Activated CD4-positive, alpha-beta T cell treated with anti-CD3 and anti-CD28 coated beads, Interleukin-2, amount 10 ng/mL, durations not matched to agents 24 days and 14 days (primary cell): ENCODE data around the gene BAG3. TPM values are rescaled to one million over a fixed set of nuclear protein-coding genes. Genes with fewer than 3 reads are reported as not detected.
"Not testable (repeated sequence)": the region's sequence is repeated elsewhere in the genome, so short reads cannot be mapped to it uniquely, and the experiment has no call there.

ENCODE experiments used
- DNase-seq: peaks from one replicate; pipeline ENCODE4 v3.0.0; 2022
- H3K27ac Mint-ChIP-seq: one replicate; pipeline ENCODE4 v1.8.0; 2022; ENCODE audit warnings: mild to moderate bottlenecking, mixed read lengths
- H3K27me3 Mint-ChIP-seq: one replicate; pipeline ENCODE4 v1.8.0; 2022; ENCODE audit warnings: mixed read lengths
- H3K36me3 Mint-ChIP-seq: one replicate; pipeline ENCODE4 v1.8.0; 2022; ENCODE audit warnings: low read depth, mild to moderate bottlenecking, mixed read lengths
- H3K4me1 Mint-ChIP-seq: one replicate; pipeline ENCODE4 v1.8.0; 2021; ENCODE audit warnings: mixed read lengths
- H3K4me3 Mint-ChIP-seq: one replicate; pipeline ENCODE4 v1.8.0; 2022; ENCODE audit warnings: mild to moderate bottlenecking, moderate library complexity, mixed read lengths
- H3K9me3 Mint-ChIP-seq: one replicate; pipeline ENCODE4 v1.8.0; 2021; ENCODE audit warnings: mixed read lengths
- intact Hi-C: fragments of 100-400 bp; cut with micrococcal nuclease; formaldehyde crosslinking; loops from one replicate; pipeline ENCODE4 v1.15.1; 2023
- total RNA-seq: library from RNA; stranded (reverse); gene quantifications from 2 replicates; pipeline ENCODE4 v1.2.3, GENCODE V29; 2022

BAG3 gene
- total RNA-seq, 1 donor from 2014 or later, result 29.1 TPM

DNA sequence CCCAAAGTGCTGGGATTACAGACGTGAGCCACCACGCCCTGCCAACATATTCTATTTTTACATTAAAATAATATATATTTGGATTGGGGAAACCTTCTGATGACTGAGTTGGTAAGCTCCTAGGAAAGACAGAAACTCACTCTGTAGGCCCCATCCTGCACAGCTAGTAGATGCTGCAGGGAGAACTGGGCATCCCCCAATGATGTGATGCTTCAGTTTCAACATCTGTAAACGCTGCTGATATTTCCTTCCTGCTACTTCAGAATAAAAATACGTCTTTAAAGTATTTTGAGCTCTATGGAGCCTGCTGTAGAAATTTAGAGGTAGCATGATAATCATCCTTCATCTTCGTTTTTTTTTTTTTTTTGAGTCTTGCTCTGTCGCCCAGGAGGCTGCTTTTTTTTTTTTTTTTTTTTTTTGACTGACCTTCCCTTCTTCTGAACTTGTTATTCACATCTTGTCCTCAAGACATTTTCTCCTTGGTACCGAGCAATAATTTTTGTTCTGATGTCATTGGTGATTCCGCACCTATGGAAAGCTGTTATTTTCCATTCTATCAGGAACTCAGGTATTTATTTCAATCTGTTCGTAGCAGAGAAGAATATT, 52.8 kb downstream of the BAG3 start:
- H3K27ac Mint-ChIP-seq, result peak overlapping the region; percentile 99
- peak overlapping the region; percentile 75 for H3K4me3 Mint-ChIP-seq
- H3K9me3 Mint-ChIP-seq, result peaks cover 37% of the 10 kb centered on the region
- H3K36me3 Mint-ChIP-seq, result peaks cover 40% of the 10 kb centered on the region
- intact Hi-C loops, result loop anchor here (2.0 to 5.0 kb wide), 2 partner anchors 51 to 207 kb away; no protein-coding TSS in a partner anchor
- DNase-seq, result no peak
- no peaks in the 10 kb centered on the region for H3K27me3 Mint-ChIP-seq
- peaks cover 50% of the 10 kb centered on the region for H3K4me1 Mint-ChIP-seq

DNA sequence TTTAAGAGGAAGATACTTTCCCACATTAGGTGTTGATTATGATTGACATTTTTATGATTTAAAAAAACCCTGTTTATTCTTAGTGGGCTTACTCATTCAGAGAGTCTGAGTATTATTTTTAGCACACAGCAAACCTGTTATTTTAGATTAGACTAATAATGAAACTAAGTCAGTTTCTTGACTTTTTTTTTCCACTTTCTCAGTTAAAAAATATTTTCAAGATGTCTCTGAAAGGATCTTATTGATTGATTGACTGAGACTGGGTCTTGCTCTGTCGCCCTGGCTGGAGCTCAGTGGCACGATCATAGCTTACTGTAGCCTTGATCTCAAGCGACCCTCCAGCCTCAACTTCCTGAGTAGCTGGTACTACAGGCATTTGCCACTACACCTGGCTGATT, 54.3 kb downstream of the BAG3 start:
- Mint-ChIP-seq H3K4me1 (peaks cover 56% of the 10 kb centered on the region), H3K36me3 (peaks cover 46% of the 10 kb centered on the region), H3K9me3 (peaks cover 47% of the 10 kb centered on the region), H3K4me3 (peak overlapping the region; percentile 75), H3K27ac (peak overlapping the region; percentile 99), H3K27me3 (no peaks in the 10 kb centered on the region)
- intact Hi-C loops, result loop anchor here (1.0 to 5.0 kb wide), 4 partner anchors 19 to 498 kb away; partner anchors contain the start of gene GRK5
- DNase-seq, result peak; percentile 72

DNA sequence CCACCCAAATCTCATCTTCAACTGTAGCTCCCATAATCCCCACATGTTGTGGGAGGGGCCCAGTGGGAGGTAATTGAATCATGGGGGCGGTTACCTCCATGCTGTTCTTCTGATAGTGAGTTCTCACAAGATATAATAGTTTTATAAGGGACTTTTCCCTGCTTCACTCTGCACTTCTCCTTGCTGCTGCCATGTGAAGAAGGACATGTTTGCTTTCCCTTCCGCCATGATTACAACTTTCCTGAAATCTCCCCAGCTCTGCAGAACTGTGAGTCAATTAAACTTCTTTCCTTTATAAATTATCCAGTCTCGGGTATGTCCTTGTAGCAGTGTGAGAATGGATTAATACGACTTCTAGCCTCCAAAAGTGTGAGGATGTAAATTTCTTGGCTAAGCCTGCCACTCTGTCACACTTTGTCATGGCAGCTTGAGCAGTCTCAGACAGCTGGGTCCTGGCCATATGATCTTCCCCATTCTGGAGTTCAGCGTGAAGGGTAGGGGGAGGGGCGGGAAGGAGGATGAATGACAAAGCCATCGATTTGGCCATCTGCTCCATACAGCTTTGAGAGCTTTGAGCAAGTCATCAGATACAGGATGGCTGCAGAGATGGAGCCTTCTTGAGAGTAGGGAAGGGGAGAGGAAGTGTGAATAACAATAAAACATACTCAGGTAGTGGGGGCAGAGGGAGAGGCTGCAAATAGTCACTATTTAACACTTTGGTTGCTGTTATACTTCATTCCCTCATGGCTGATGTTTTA, 55.5 kb downstream of the BAG3 start:
- Mint-ChIP-seq H3K9me3 (peaks cover 55% of the 10 kb centered on the region), H3K27me3 (no peaks in the 10 kb centered on the region), H3K4me1 (peaks cover 56% of the 10 kb centered on the region), H3K36me3 (peaks cover 53% of the 10 kb centered on the region), H3K4me3 (peak overlapping the region; percentile 5), H3K27ac (peak overlapping the region; percentile 99)
- no peak for DNase-seq
- intact Hi-C loops, result loop anchor here (5.0 kb wide), 1 partner anchor 499 kb away; the partner anchor contains the start of gene GRK5

DNA sequence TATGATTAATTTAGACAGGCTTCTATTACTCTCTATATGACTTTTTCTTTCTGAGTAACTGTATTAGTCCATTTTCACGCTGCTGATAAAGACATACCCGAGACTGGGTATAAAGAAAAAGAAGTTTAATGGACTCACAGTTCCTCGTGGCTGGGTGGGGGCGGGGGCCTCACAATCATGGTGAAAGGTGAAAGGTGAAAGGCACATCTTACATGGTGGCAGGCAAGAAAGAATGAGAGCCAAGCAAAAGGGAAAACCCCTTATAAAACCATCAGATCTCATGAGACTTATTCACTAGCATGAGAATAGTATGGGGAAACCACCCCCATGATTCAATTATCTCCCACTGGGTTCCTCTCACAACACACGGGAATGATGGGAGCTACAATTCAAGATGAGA, 56.2 kb downstream of the BAG3 start:
- H3K9me3 Mint-ChIP-seq, result peaks cover 54% of the 10 kb centered on the region
- not testable (repeated sequence) for DNase-seq, H3K27me3 Mint-ChIP-seq
- peaks cover 53% of the 10 kb centered on the region for H3K4me1 Mint-ChIP-seq
- intact Hi-C loops, result loop anchor here (5.0 kb wide), 1 partner anchor 500 kb away; the partner anchor contains the start of gene GRK5
- peaks cover 55% of the 10 kb centered on the region for H3K36me3 Mint-ChIP-seq
- peak overlapping the region; percentile 99 for H3K27ac Mint-ChIP-seq
- H3K4me3 Mint-ChIP-seq, result peak overlapping the region; percentile 63

DNA sequence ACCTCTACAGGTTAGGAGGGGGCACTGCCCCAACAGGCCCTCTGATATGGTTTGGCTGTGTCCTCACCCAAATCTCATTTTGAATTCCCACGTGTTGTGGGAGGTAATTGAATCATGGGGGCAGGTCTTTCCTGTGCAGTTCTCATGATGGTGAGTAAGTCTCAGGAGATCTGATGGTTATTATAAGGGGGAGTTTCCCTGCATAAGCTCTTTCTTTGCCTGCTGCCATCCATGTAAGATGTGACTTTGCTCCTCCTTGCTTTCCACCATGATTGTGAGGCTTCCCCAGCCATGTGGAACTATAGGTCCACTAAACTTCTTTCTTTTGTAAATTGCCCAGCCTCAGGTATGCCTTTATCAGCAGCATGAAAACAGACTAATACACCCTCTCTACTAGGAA, 59.8 kb downstream of the BAG3 start:
- DNase-seq, H3K27me3 Mint-ChIP-seq, H3K4me3 Mint-ChIP-seq, intact Hi-C loops: not testable (repeated sequence)
- peaks cover 34% of the 10 kb centered on the region for H3K36me3 Mint-ChIP-seq
- peak overlapping the region; percentile 46 for H3K27ac Mint-ChIP-seq
- peaks cover 36% of the 10 kb centered on the region for H3K9me3 Mint-ChIP-seq
- H3K4me1 Mint-ChIP-seq, result peaks cover 29% of the 10 kb centered on the region

DNA sequence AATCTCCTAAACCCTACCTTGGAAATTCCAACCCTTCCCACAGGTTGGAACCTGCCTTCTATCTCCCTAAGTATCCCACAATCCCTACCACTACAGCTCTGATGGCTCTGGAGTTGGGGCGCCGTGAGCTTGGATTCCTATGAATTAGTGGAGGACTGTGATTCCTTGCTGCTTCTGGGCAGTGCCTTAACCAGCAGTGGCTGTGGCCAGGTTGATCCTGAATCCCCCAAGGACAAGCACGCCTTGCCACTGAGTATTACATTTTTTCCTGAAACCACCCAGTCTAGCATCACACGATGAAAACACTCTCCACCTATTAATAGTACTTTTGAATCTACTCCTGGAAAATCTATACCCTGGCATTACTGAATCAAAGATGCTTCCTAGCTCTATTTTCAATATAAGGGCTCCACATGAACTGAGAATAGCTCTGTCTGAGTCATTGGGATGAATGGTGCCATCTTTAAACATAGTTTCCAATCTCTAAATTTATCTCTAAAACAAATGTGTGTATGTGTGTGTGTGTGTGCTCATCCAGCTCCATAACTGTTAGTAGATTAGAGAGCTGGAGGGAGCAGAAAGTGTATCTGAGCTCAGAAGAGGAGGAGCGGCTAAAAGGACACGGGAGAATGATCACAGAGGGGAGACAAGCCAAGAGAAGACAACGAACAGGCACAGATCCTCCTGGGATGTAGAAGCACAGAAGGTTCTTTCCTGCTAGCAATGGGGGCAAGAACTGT, 62.7 kb downstream of the BAG3 start:
- intact Hi-C loops, result no loop called here
- Mint-ChIP-seq H3K4me1 (peaks cover 14% of the 10 kb centered on the region), H3K9me3 (peaks cover 19% of the 10 kb centered on the region), H3K27me3 (peaks cover 3% of the 10 kb centered on the region), H3K36me3 (peaks cover 16% of the 10 kb centered on the region), H3K4me3 (no peak overlapping the region), H3K27ac (peak overlapping the region; percentile 23)
- DNase-seq, result no peak

DNA sequence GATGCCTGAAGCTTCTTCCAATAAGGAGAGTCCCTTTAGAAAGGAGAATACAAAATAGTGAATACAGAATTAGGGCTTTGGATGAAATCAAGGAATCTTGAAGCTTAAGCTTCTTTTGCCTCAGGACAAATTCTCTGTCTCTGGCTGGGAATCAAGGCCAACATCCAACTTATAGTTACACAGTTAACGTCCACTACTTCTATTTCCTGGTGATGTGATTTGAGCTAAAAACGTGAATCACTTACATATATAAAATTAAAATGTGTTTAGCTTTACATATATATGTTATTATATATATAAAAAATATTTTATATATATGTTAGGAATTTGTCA, 63.3 kb downstream of the BAG3 start:
- peaks cover 9% of the 10 kb centered on the region for H3K4me1 Mint-ChIP-seq
- no peak overlapping the region for H3K4me3 Mint-ChIP-seq
- peaks cover 11% of the 10 kb centered on the region for H3K36me3 Mint-ChIP-seq
- DNase-seq, result no peak
- intact Hi-C loops, result no loop called here
- H3K27ac Mint-ChIP-seq, result no peak overlapping the region
- peaks cover 15% of the 10 kb centered on the region for H3K9me3 Mint-ChIP-seq
- peaks cover 3% of the 10 kb centered on the region for H3K27me3 Mint-ChIP-seq

DNA sequence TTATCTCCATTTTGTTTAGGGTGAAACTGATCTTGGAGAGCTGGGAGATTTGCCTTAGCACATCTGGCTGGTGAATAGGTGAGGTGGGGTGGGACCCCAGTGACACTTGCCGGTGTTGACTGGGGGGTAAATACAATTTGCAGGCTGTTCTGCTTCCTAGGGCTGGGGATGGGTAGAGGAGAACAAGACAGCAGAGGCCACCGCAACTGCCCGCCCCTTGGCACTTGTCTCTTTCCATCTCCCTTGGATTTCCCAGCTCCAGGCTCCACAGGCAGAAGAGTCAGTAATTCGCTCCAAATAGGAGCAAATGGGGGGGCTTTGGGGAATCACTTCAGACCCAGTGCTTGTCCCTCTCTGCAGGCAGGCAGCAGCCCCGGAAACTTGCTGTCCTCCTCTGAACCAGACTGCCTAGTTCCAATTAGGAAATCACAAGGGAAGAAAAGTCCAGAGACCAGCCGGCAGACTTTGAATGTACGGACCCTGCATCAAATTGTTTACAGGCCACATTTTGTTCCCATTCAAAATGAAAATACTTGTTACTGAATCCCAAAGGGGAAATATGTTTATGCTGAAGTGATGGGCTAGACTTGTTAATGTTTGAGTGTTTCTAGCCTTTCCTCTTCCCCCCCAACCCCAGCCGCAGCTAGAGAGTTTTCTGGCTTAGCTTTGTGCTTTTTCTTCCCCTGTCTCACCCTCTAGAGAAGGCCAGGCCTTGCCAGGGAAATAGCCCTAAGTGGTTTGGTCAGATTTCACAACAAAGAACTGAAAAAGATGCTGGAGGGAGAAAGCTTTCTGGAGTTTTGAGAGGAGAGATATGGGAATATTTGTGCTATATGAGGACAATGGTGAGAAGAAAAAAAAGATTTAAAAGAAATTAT, 64.7 kb downstream of the BAG3 start:
- peaks cover 3% of the 10 kb centered on the region for H3K9me3 Mint-ChIP-seq
- DNase-seq, result no peak
- peaks cover 5% of the 10 kb centered on the region for H3K36me3 Mint-ChIP-seq
- H3K27ac Mint-ChIP-seq, result no peak overlapping the region
- intact Hi-C loops, result no loop called here
- H3K4me1 Mint-ChIP-seq, result peaks cover 2% of the 10 kb centered on the region
- H3K4me3 Mint-ChIP-seq, result no peak overlapping the region
- H3K27me3 Mint-ChIP-seq, result peaks cover 3% of the 10 kb centered on the region

DNA sequence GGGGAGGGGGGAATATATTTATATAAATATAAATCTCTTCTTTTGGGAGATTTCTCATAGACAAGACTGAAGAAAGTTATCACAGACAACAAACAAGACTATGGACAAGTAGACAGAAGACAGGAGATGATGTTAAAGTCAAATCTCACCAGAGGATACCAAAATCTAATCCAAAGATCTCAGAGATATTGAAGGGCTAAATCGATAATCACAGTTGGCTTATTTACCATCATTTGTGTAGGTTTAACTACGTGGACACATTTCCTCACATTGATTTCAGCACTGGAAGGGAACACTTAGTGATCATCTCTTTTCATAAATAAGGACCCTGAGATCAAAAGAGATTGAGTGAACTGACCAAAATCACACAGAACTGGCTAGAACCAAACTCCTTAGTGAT, 72.0 kb downstream of the BAG3 start:
- no peak for DNase-seq
- intact Hi-C loops, result loop anchor here (10.0 kb wide), 1 partner anchor 188 kb away; no protein-coding TSS in a partner anchor
- H3K4me3 Mint-ChIP-seq, result no peak overlapping the region
- peaks cover 22% of the 10 kb centered on the region for H3K4me1 Mint-ChIP-seq
- no peak overlapping the region for H3K27ac Mint-ChIP-seq
- H3K27me3 Mint-ChIP-seq, result no peaks in the 10 kb centered on the region
- no peaks in the 10 kb centered on the region for H3K9me3 Mint-ChIP-seq
- H3K36me3 Mint-ChIP-seq, result no peaks in the 10 kb centered on the region

DNA sequence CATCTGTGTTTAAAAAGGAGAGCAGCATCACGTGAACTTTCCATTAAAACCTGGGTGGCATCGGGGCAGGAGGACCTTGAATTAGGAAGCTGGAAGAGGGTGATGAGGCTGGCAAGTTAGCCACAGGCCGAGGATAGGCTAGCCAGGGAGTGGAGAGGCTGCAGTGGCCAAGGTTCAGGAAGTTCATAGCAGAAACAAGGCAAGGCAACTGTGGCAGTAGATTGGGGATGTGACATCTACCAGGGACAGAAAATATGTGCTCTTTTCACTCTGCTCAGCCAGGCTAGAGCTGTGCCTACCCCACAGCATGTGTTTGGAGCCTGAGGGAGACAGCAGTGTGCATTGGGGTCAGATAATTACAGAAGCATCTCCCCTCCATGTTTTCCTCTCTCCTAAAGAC, 72.4 kb downstream of the BAG3 start:
- DNase-seq, result no peak
- H3K4me3 Mint-ChIP-seq, result no peak overlapping the region
- no peak overlapping the region for H3K27ac Mint-ChIP-seq
- intact Hi-C loops, result loop anchor here (10.0 kb wide), 1 partner anchor 189 kb away; no protein-coding TSS in a partner anchor
- H3K4me1 Mint-ChIP-seq, result peaks cover 26% of the 10 kb centered on the region
- H3K36me3 Mint-ChIP-seq, result no peaks in the 10 kb centered on the region
- H3K27me3 Mint-ChIP-seq, result no peaks in the 10 kb centered on the region
- H3K9me3 Mint-ChIP-seq, result no peaks in the 10 kb centered on the region

DNA sequence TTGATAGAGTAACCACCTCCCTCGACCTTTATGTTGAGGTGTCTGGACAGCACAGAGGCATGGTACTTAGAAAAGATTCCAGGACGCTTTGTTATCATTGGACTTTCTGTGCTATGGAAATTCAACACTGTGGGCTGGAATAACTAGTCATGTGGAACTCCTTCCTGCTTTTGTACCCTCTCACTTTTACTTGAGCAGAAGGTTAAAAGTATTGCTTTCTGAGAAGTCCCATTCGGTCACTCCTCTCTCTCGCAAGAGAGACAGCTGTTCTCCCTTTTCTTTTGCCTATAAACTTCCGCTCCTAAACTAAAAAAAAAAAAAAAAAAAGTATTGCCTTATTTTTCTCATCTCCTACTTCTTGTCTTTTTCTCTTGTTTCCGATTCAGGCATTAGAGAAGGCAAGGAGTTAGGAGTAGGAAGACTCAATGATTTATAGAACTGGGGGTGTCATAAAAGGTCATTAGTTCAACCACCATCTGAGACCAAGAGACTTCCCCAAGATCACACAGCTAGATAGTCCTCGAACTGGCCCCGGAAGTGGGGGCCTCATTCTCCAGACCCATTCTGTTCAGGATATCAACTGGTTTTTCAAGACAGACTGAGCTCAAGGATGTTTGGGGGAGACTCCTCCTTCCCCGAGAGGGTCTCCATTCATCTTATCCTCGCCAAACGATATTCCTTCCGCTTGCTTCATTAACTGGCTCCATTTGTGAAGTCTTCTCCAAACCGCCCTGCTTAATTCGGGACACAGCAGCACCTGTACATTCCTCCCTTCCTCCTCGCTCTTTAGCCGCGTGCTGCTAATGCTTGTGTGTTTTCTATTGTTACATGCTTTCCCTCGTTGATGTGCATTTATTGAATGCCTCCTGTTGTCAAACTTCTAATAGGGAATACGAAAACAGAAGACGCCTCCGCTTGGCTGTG, 73.7 kb downstream of the BAG3 start:
- no peaks in the 10 kb centered on the region for H3K36me3 Mint-ChIP-seq
- H3K27me3 Mint-ChIP-seq, result no peaks in the 10 kb centered on the region
- no peak for DNase-seq

DNA sequence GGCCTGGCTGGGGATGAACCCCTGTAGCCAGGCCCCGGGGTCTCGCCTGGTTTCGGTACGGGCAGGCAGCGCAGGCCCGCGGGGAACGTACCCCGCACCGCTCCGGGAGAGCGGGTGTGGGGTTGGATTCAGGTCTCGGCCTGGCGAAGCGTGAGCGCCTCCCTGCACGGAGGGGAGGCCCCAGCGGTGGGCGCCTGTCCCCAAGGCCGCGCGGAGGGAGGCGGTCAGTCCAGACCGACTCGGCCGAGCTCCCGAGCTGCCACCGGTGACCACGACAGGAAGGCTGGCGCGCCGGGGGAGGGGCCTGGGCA, 74.3 kb downstream of the BAG3 start:
- no peaks in the 10 kb centered on the region for H3K27me3 Mint-ChIP-seq
- no peak for DNase-seq
- H3K4me3 Mint-ChIP-seq, result peak overlapping the region; percentile 75
- intact Hi-C loops, result loop anchor here (1.0 to 10.0 kb wide), 6 partner anchors 20 to 191 kb away; partner anchors contain the start of genes BAG3 and TIAL1
- H3K4me1 Mint-ChIP-seq, result peaks cover 37% of the 10 kb centered on the region
- no peaks in the 10 kb centered on the region for H3K9me3 Mint-ChIP-seq
- peak overlapping the region; percentile 65 for H3K27ac Mint-ChIP-seq
- H3K36me3 Mint-ChIP-seq, result peaks cover 3% of the 10 kb centered on the region

More for the DNA sequence above, 73.7 kb downstream of the BAG3 start:
- Mint-ChIP-seq H3K4me1 (peaks cover 35% of the 10 kb centered on the region), H3K9me3 (no peaks in the 10 kb centered on the region), H3K27ac (peak overlapping the region; percentile 65), H3K4me3 (peak overlapping the region; percentile 75)
- intact Hi-C loops, result loop anchor here (1.0 to 10.0 kb wide), 6 partner anchors 20 to 190 kb away; partner anchors contain the start of genes BAG3 and TIAL1
